ENCODE results near the gene STK39.

DNA sequence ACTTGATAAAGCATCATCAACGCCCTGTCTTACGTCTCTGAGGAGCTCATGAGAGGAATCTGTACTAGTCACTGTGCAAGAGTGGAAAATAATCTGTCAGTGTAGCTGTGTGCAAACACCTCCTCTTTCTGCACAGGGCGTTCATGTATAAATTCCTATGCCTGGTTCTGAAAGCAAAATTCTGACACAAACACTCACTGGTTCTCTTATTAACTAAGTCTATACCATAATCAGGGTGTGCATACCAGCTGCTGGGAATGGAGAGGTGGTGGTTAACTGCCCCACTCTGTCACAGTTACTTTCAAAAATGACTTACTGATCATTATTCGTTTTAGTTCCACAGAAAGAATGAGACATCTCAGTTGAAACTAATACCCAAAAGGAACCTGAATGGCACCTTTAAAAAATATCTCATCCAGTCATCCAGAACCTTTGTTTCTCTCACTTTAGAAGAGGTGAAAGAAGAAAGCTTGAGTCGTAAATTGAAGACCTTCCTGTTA lies 35.7 kb downstream of the STK39 start:
- TF ChIP-seq, protein P1, sequence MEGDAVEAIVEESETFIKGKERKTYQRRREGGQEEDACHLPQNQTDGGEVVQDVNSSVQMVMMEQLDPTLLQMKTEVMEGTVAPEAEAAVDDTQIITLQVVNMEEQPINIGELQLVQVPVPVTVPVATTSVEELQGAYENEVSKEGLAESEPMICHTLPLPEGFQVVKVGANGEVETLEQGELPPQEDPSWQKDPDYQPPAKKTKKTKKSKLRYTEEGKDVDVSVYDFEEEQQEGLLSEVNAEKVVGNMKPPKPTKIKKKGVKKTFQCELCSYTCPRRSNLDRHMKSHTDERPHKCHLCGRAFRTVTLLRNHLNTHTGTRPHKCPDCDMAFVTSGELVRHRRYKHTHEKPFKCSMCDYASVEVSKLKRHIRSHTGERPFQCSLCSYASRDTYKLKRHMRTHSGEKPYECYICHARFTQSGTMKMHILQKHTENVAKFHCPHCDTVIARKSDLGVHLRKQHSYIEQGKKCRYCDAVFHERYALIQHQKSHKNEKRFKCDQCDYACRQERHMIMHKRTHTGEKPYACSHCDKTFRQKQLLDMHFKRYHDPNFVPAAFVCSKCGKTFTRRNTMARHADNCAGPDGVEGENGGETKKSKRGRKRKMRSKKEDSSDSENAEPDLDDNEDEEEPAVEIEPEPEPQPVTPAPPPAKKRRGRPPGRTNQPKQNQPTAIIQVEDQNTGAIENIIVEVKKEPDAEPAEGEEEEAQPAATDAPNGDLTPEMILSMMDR (IDR thresholded peaks at IDR 0.05; ENCODE audit: poor library complexity, severe bottlenecking), result no peak
- no peak for TF ChIP-seq POLR2AphosphoS5 (IDR thresholded peaks at IDR 0.05)
- TF ChIP-seq RAD21 (conservative IDR thresholded peaks at IDR 0.05), result no peak
- no peak for TF ChIP-seq TAF1 (IDR thresholded peaks at IDR 0.05; ENCODE audit: low read depth)
- TF ChIP-seq EP300 (conservative IDR thresholded peaks at IDR 0.05; ENCODE audit: poor library complexity, severe bottlenecking), result no peak
